Measurements from ENCODE around the gene CPZ. TPM values are rescaled to one million over a fixed set of nuclear protein-coding genes. Genes with fewer than 3 reads are reported as not detected.

CPZ gene
- total RNA-seq, 1 experiment from 2014 or later = 4.1 TPM

Other genes with a start within 250 kb of the CPZ start
- 24.2 and 27.3 TPM in 2 replicates for gene ACOX3, start 152.0 kb upstream of the CPZ start, total RNA-seq (2014; rRNA removed)
- gene TRMT44, start 152.0 kb upstream of the CPZ start, total RNA-seq (2014; rRNA removed) = 12.6 and 14.9 TPM in 2 replicates
- gene GPR78, start 12.4 kb upstream of the CPZ start, total RNA-seq (2014; rRNA removed) = 0.06 TPM in 1 of 2 replicates, not detected in the other

Data from LHCN-M2 (cell line).